ENCODE results near the gene CACHD1.
"Not testable (repeated sequence)": the region's sequence is repeated elsewhere in the genome, so short reads cannot be mapped to it uniquely, and the experiment has no call there.

CACHD1 gene

GRCh38 chr1:64675718-64676345 lies 205.9 kb downstream of the CACHD1 start:
- peak; percentile 64 for DNase-seq

DNA sequence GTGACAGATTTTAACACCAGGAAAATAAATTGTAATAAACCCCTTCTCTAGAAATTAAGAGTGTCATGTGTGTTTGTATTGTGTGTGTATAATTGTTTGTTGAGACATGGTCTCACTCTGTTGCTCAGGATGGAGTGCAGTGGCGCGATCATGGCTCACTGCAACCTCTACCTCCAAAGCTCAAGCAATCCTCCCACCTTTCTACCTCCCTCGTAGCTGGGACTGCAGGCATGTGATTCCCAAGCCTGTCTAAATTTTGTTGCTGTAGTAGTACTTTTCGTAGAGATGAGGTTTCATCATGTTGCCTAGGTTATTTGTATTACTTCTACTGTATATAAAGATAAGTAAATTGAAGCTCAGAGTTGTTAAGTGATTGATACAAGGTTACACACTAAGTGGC lies 206.5 kb downstream of the CACHD1 start:
- no peak for DNase-seq

GRCh38 chr1:64677532-64677931 lies 207.6 kb downstream of the CACHD1 start:
- no peak for DNase-seq

DNA sequence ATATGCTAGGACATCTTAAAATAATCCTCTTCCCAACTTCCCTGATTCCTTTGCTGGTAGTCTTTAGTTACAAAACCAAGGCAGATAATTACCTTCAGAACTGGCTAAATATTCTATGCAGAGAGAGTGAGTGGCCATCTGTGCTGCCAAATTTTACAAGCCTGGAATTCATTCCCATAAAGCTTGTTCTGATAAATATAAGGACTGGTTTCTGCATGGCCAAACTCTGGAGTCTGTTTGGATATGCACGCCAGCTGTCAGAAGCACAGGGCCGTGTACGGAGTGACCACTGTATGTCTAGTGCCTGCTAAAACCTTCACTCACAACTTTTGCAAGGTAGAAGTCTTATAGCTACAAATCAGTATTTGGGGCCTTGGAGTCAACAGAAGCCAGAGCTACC lies 208.4 kb downstream of the CACHD1 start:
- DNase-seq: no peak

GRCh38 chr1:64679177-64679576 lies 209.2 kb downstream of the CACHD1 start:
- no peak for DNase-seq

DNA sequence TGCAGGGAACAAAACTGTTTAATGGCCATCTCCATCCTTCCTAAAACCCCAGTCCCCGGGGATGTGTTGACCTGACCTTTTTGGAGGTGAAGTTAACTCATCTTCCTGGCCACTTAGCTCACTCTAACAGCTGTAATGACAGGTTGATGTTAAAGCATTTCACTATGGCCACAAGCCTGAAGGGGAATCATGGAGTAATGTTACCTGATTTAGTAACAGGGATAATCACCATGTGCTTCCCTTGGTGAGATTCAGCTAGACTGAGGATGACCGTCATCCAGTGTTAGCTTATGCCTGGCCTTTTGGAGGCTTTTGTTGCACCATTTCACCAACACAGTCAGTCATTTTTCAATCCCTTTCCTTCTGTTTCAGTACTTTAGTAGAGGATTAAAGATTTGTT lies 210.7 kb downstream of the CACHD1 start:
- DNase-seq: no peak

GRCh38 chr1:64681043-64681442 lies 211.1 kb downstream of the CACHD1 start:
- no peak for DNase-seq

- DNase-seq: no peak
Observed at GRCh38 chr1:64683419-64683818, 213.5 kb downstream of the CACHD1 start.

GRCh38 chr1:64685217-64685616 lies 215.3 kb downstream of the CACHD1 start:
- peak; percentile 7 for DNase-seq

DNA sequence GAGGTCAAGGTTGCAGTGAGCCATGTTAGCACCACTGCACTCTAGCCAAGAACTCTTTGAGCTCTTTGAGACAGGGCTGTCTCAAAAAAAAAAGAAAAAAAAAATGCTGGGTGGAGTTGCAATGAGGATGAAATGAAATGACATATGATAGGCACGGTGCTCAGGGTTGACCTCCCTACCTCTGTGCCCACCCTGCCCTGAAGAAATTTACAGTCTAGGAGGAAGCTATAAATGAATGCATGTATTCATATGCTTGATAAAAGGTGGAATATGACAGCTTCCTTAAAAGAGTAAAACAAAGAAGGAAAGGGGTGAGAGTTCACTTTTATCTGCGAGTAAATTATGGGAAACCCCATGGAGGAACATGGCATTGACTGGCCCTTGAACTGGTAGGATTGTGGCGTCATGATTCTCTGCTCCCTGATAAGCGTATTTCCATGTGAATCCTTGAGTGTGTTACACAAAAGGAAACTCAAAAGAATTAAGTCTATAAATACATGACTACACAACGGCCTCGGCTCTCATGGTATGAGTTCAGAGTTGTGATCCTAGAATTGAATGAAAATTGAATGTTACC lies 215.9 kb downstream of the CACHD1 start:
- no peak for DNase-seq

DNA sequence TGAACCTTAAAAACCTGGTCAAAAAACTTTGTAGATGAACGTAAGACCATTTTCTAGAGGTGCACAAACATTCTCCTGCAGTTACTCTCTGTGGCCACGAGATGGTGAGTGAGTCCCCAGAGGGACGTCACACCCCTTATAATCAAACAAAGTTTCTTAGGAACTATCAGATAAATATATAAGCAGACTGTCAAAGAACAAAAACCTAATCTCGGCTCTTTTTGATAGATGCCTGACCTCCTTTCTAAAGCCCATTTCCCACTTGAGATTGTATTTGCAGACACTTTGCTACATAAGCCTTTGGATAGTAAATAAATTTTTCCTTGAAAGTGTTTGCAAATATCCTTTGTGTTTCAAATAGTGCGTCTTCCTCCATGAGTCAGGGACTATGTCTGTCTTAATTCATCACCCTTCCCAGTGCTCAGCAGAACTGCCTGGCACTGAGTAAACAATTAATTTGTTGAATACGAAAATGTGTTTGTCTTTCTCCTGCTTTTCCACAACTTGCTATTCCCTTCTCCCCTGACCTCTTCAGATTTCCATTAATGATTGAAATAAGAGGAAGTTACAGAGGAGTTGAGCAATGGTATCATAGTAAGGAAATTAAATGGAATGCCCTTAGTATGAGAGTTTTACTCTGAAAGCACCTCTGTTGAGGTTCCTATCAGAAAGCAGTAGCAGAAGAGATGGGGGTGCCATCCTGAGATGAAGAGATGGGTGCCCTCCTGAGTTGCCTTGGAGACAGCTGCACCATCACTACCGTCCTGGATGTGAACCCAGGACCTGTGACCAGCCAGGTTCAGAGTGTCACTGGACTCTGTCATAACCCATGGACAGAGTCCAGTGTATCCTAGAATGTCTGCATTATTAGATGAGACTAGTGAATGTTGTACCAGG lies 217.1 kb downstream of the CACHD1 start:
- DNase-seq: peak; percentile 81

GRCh38 chr1:64687725-64688327 lies 217.9 kb downstream of the CACHD1 start:
- peak; percentile 10 for DNase-seq

DNA sequence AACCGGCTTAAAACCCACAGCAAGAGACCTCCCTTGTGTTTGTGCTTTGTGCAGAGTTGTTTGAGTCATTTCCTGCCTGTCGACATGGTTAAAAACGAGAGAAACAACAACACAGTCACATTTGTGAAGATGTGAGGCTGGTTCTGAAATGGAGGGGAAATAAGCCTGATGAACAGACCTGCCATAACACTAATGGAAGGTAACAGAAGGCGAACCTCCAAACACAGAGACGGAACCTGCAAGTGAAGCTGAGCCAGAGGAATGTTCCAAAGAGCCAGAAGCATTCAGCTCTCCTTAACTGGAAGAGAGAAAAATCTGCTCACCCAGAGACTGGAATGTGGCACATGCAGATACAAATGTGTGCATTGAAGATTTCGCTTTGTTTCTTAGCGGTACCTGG lies 221.7 kb downstream of the CACHD1 start:
- no peak for DNase-seq

- DNase-seq: no peak
Observed at GRCh38 chr1:64692911-64693310, 223.0 kb downstream of the CACHD1 start.

DNA sequence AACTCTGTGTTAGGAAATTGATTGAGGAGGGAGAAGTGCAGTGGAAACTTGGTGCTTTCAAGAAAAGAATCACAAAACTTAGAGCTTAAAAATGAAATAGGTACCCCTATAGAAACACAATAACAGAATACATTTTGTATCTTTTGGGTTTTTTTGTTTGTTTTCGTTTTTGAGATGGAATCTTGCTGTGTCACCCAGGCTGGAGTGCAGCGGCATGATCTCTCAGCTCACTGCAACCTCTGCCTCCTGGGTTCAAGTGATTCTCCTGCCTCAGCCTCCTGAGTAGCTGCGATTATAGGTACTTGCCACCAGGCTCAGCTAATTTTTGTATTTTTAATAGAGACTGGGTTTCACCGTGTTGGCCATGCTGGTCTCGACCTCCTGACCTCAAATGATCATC lies 223.5 kb downstream of the CACHD1 start:
- no peak for DNase-seq

GRCh38 chr1:64696879-64697278 lies 226.9 kb downstream of the CACHD1 start:
- DNase-seq: no peak

DNA sequence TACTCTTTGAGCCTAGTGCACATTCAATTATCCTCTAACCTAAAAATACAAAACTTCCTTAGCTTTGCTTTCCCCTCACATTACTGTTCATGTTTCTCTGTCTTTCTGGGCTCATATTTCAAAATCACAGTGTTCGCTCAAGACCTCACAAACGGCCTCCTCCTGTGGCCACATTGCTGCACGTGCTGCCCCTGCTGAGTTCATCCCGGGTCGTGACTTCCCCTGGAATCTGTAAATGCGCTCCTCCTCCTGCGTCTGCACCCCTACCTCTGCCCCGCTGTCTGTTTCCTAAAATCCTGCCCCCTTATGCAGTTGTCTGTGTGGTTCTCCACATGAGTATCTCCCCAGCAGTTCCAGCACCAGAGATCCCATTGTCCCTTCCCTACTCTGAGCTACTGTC lies 229.4 kb downstream of the CACHD1 start:
- DNase-seq: no peak

GRCh38 chr1:64701071-64701470 lies 231.1 kb downstream of the CACHD1 start:
- DNase-seq: no peak

DNA sequence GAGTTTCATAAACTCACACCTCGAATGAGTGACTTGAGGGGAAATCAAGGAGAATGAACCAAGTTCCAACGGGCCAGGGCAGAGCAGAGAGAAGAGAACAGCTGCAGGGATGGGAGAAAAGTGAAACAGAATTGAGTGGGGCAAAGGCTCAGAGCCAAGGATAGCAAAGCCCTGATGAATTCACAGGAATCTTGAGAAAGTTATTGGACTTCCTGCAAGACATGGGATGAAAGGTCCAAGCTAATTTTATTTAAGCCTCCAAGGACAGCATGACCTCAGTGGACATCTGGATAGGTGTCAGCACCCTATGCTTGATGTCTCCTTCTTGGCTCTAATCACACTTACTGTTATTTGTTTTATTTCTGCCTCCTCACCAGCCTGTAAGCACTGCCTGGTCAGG lies 232.0 kb downstream of the CACHD1 start:
- DNase-seq: no peak

DNA sequence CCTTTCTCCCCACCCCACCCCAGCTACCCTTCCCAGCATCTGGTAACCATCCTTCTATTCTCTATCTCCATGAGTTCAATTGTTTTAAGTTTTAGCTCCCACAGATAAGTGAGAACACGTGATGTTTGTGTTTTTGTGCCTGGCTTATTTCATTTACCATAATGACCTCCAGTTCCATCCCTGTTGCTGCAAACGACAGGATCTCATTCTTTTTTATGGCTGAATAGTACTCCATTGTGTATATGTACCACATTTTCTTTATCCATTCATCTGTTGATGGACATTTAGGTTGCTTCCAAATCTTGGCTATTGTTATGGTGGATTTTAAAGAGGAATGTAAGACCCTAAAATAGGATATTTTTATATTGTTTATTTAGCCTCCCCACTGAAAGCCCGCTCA lies 232.7 kb downstream of the CACHD1 start:
- DNase-seq: not testable (repeated sequence)

DNA sequence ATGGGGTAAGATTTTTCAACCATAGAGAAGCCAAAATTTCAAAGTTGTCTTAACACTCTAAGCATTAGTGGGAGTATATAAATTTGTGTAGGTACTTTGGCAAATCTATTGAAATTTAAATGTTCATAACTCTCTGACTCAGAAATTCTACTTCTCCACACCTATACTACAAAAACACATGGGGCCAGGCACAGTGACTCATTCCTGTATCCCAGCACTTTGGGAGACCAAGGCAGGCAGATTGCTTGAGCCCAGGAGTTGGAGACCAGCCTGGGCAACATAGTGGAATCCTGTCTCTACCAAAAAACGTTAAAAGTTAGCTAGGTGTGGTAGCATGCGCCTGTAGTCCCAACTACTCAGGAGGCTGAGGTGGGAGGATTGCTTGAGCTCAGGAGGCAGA lies 233.7 kb downstream of the CACHD1 start:
- no peak for DNase-seq

DNA sequence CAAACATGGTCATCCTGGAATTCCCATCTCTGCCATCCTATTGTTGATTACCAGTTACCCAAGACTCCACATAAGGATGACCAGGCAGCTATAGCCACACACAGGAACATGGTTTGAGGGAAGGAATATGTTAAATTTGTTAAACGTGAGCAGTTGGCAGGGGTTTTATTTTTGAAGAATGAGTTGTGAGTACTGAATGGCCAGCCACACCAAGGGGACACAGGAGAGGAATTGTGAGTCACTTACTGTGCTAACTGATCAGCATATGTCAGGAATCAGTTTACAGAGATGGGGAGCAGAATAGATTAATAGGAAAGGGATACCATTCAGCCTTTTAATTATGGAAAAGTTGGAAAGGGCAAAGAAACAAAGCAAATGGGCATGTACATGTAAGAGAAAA lies 235.7 kb downstream of the CACHD1 start:
- DNase-seq: no peak

DNA sequence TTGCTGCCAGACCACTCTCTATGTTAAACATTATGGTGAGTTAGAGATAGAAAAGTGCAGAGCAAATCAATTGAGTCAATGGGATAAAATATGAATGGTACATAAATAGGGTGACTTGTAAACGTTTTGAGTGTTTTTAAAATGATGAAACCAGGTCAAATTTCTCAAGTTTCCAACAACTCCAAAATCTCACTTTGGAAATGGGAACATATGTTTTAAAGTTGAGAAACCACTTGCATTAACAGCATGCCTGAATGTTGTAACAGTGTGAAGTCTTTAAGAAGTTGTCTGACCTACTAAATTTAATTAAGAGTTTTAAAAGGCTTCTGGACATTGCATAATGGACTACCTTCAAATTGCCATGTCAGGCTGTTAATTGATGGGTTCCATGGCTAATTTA lies 241.3 kb downstream of the CACHD1 start:
- no peak for DNase-seq

DNA sequence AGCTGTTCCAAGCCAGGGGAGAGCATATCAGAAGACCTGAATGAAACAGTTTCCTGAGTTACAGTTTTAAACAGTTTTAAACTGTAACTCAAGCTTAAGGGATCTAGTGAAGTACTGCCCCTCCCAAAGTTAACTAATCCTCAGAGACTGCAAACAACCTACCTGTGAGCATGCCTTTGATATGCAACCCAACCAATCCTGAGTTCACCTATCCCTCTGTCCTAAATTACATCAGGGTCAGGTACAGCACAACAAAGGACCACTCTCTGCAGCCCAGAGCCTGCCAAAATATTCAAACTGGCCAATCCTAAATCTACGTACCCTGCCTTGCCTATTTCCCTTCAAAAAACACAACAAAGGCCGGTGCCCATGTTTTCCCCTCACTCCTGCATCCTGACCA lies 242.1 kb downstream of the CACHD1 start:
- no peak for DNase-seq

Data from hematopoietic multipotent progenitor cell treated with erythropoietin and hydrocortisone succinate and interleukin-3 and kit ligand, for 6 days (in vitro differentiated cells).